Measurements from ENCODE around the gene WDR93. TPM values are rescaled to one million over a fixed set of nuclear protein-coding genes. Genes with fewer than 3 reads are reported as not detected.

The WDR93 gene
- total and polyA plus RNA-seq, 5 experiments from 2014 or later: 0.19 to 0.33 TPM; not detected in 3

- DNase-seq (no peak), ATAC-seq (no peak)
- no peaks in the 10 kb centered on the region for H3K4me1 Mint-ChIP-seq
- peaks cover 0 to 19% (median 8%) of the 10 kb centered on the region in 5 donors for H3K27me3 Mint-ChIP-seq
- H3K27ac Mint-ChIP-seq: peak overlapping the region in 1 of 10 donors; percentile 49
- H3K9me3 Mint-ChIP-seq: no peaks in the 10 kb centered on the region
- POLR2A ChIA-PET: no interaction called here
- no peak overlapping the region for H3K4me3 Mint-ChIP-seq
- H3K36me3 Mint-ChIP-seq: no peaks in the 10 kb centered on the region
These were observed 68.4 kb downstream of the WDR93 start for GRCh38 chr15:89758981-89759380.

GRCh38 chr15:89759835-89760234, 69.2 kb downstream of the WDR93 start:
- no peaks in the 10 kb centered on the region for H3K36me3 Mint-ChIP-seq
- H3K9me3 Mint-ChIP-seq: no peaks in the 10 kb centered on the region
- ATAC-seq (no peak), DNase-seq (no peak)
- peaks cover 0 to 14% (median 5%) of the 10 kb centered on the region in 5 donors for H3K27me3 Mint-ChIP-seq
- H3K4me1 Mint-ChIP-seq: no peaks in the 10 kb centered on the region
- POLR2A ChIA-PET: no interaction called here
- H3K4me3 Mint-ChIP-seq: no peak overlapping the region
- H3K27ac Mint-ChIP-seq: no peak overlapping the region

- H3K36me3 Mint-ChIP-seq: no peaks in the 10 kb centered on the region
- DNase-seq: peak; percentile 24 to 67 (median 48)
- no peaks in the 10 kb centered on the region for H3K4me1 Mint-ChIP-seq
- H3K4me3 Mint-ChIP-seq: no peak overlapping the region
- POLR2A ChIA-PET: no interaction called here
- H3K27ac Mint-ChIP-seq: no peak overlapping the region
- peak; percentile 53 to 69 for ATAC-seq
- peaks cover 0 to 12% (median 3%) of the 10 kb centered on the region in 5 donors for H3K27me3 Mint-ChIP-seq
- no peaks in the 10 kb centered on the region for H3K9me3 Mint-ChIP-seq
These were observed 69.8 kb downstream of the WDR93 start for GRCh38 chr15:89760303-89761008.

- Mint-ChIP-seq H3K9me3 (no peaks in the 10 kb centered on the region), H3K27me3 (peaks cover 0 to 7% (median 2%) of the 10 kb centered on the region in 5 donors), H3K4me1 (no peaks in the 10 kb centered on the region), H3K36me3 (no peaks in the 10 kb centered on the region), H3K27ac (no peak overlapping the region), H3K4me3 (no peak overlapping the region)
- no peak for DNase-seq
- no peak for ATAC-seq
- POLR2A ChIA-PET: no interaction called here
These were observed 70.6 kb downstream of the WDR93 start for GRCh38 chr15:89761009-89761831.

- ATAC-seq: no peak
- no peaks in the 10 kb centered on the region for H3K36me3 Mint-ChIP-seq
These were observed 71.3 kb downstream of the WDR93 start for GRCh38 chr15:89761929-89762328.

GRCh38 chr15:89765694-89766093, 75.1 kb downstream of the WDR93 start:
- Mint-ChIP-seq H3K27ac (no peak overlapping the region), H3K9me3 (no peaks in the 10 kb centered on the region), H3K4me1 (no peaks in the 10 kb centered on the region), H3K36me3 (no peaks in the 10 kb centered on the region), H3K27me3 (no peaks in the 10 kb centered on the region), H3K4me3 (no peak overlapping the region)
- ATAC-seq: no peak
- DNase-seq: no peak
- POLR2A ChIA-PET: interaction anchor here (0.6 kb wide), 1 partner anchor 21 kb away, joined by 3 read pairs; no protein-coding TSS in a partner anchor

More at GRCh38 chr15:89761929-89762328, 71.3 kb downstream of the WDR93 start:
- Mint-ChIP-seq H3K27ac (no peak overlapping the region), H3K4me3 (no peak overlapping the region), H3K9me3 (no peaks in the 10 kb centered on the region), H3K4me1 (no peaks in the 10 kb centered on the region), H3K27me3 (peaks cover 0 to 7% (median 2%) of the 10 kb centered on the region in 5 donors)
- no peak for DNase-seq
- POLR2A ChIA-PET: no interaction called here

GRCh38 chr15:89766357-89767311, 76.0 kb downstream of the WDR93 start:
- Mint-ChIP-seq H3K27me3 (no peaks in the 10 kb centered on the region), H3K4me1 (no peaks in the 10 kb centered on the region), H3K9me3 (no peaks in the 10 kb centered on the region), H3K27ac (peak overlapping the region in 2 of 10 donors; percentile 67 to 68), H3K4me3 (peak overlapping the region in 1 of 10 donors; percentile 10), H3K36me3 (no peaks in the 10 kb centered on the region)
- DNase-seq (no peak), ATAC-seq (no peak)
- POLR2A ChIA-PET: no interaction called here

- Mint-ChIP-seq H3K27me3 (no peaks in the 10 kb centered on the region), H3K9me3 (no peaks in the 10 kb centered on the region), H3K27ac (no peak overlapping the region), H3K36me3 (no peaks in the 10 kb centered on the region), H3K4me1 (no peaks in the 10 kb centered on the region), H3K4me3 (no peak overlapping the region)
- POLR2A ChIA-PET: no interaction called here
- DNase-seq (no peak), ATAC-seq (no peak)
These were observed 76.9 kb downstream of the WDR93 start for GRCh38 chr15:89767411-89767915.

- POLR2A ChIA-PET: no interaction called here
- H3K4me3 Mint-ChIP-seq: no peak overlapping the region
- no peak for ATAC-seq
- H3K36me3 Mint-ChIP-seq: no peaks in the 10 kb centered on the region
- H3K27ac Mint-ChIP-seq: peak overlapping the region in 1 of 10 donors; percentile 43
- H3K27me3 Mint-ChIP-seq: no peaks in the 10 kb centered on the region
- no peaks in the 10 kb centered on the region for H3K9me3 Mint-ChIP-seq
- DNase-seq: no peak
- no peaks in the 10 kb centered on the region for H3K4me1 Mint-ChIP-seq
These were observed 77.5 kb downstream of the WDR93 start for GRCh38 chr15:89768071-89768500.

- H3K4me3 Mint-ChIP-seq: no peak overlapping the region
- ATAC-seq (no peak), DNase-seq (no peak)
- peaks cover 0 to 4% (median 1%) of the 10 kb centered on the region in 5 donors for H3K27me3 Mint-ChIP-seq
- POLR2A ChIA-PET: no interaction called here
- H3K4me1 Mint-ChIP-seq: no peaks in the 10 kb centered on the region
- no peaks in the 10 kb centered on the region for H3K9me3 Mint-ChIP-seq
- no peak overlapping the region for H3K27ac Mint-ChIP-seq
- no peaks in the 10 kb centered on the region for H3K36me3 Mint-ChIP-seq
These were observed 78.8 kb downstream of the WDR93 start for GRCh38 chr15:89769366-89769765.

GRCh38 chr15:89770041-89770440, 79.4 kb downstream of the WDR93 start:
- Mint-ChIP-seq H3K4me3 (no peak overlapping the region), H3K4me1 (no peaks in the 10 kb centered on the region), H3K9me3 (no peaks in the 10 kb centered on the region), H3K36me3 (no peaks in the 10 kb centered on the region), H3K27me3 (peaks cover 0 to 4% (median 1%) of the 10 kb centered on the region in 5 donors), H3K27ac (no peak overlapping the region)
- no peak for DNase-seq
- ATAC-seq: no peak
- POLR2A ChIA-PET: no interaction called here

- no peak overlapping the region for H3K4me3 Mint-ChIP-seq
- DNase-seq (no peak), ATAC-seq (peak in 1 of 2 donors; percentile 46)
- no peaks in the 10 kb centered on the region for H3K9me3 Mint-ChIP-seq
- no peaks in the 10 kb centered on the region for H3K36me3 Mint-ChIP-seq
- H3K4me1 Mint-ChIP-seq: peaks cover 0 to 2% (median 0%) of the 10 kb centered on the region in 4 donors
- H3K27ac Mint-ChIP-seq: no peak overlapping the region
- H3K27me3 Mint-ChIP-seq: peaks cover 1 to 26% (median 5%) of the 10 kb centered on the region in 5 donors
- POLR2A ChIA-PET: no interaction called here
These were observed 82.4 kb downstream of the WDR93 start for GRCh38 chr15:89772932-89773583.
